GM12878 (cell line): ENCODE data around the gene TET1. TPM values are rescaled to one million over a fixed set of nuclear protein-coding genes. Genes with fewer than 3 reads are reported as not detected.

Experiments used
- ATAC-seq: fragments of 200-7000 bp; cut with Tn5 transposase; 3 replicates; pipeline ENCODE4 v1.9.1; 2020; ENCODE audit warnings: mild to moderate bottlenecking, moderate library complexity
- BruUV-seq: library from RNA; stranded (reverse); fragments of 400-500 nt; replicated peaks from 2 replicates; lab custom pipeline; 2021; lab: Mats Ljungman, UMichigan
- CTCF ChIA-PET: fragments of 300-600 bp; sonication (Branson Sonifier 250); formaldehyde crosslinking; extraction: SDS; loops from one replicate; lab custom pipeline; 2021; ENCODE audit warnings: inconsistent platforms; lab: Yijun Ruan, JAX
- POLR2A ChIA-PET: fragments of 350-600 bp; formaldehyde crosslinking; extraction: SDS; loops from one replicate; lab custom pipeline; 2021; ENCODE audit warnings: inconsistent platforms; lab: Charles Lee
- RAD21 ChIA-PET: fragments of 300-600 bp; sonication (Branson Sonifier 250); formaldehyde crosslinking; loops from one replicate; lab custom pipeline; 2023; ENCODE audit warnings: antibody characterized with exemption; ENCODE audit not compliant: unreplicated experiment; lab: Charles Lee
- SMC1A ChIA-PET: fragments of 300-600 bp; sonication (Branson Sonifier 250); formaldehyde crosslinking; loops from one replicate; lab custom pipeline; 2023; ENCODE audit not compliant: unreplicated experiment, uncharacterized antibody; lab: Charles Lee
- DNase-seq: peaks from one replicate; pipeline ENCODE4 v3.0.0-alpha.2; 2011; ENCODE audit warnings: low read depth, low spot score
- FAIRE-seq: peaks from 3 replicates; lab custom pipeline; 2011; peaks lifted over from hg19 to GRCh38; lab: Jason Lieb, UNC
- H2AFZ ChIP-seq: 2 replicates; pipeline ENCODE4 v1.6.0; 2011; ENCODE audit warnings: low read depth, low read length, control low read depth; ENCODE audit not compliant: control insufficient read depth
- H3K27ac ChIP-seq: 2 replicates; pipeline ENCODE4 v1.5.1; 2011; ENCODE audit warnings: control low read depth; ENCODE audit not compliant: control insufficient read depth, insufficient read depth
- H3K27me3 ChIP-seq, 2 experiments: replicated peaks in 1 of 2; 2 replicates each; pipeline versions ENCODE4 v1.6.0 to v1.6.1; 2011; ENCODE audit warnings: low read length in 1 of 2; ENCODE audit not compliant: control insufficient read depth in 2 of 2, insufficient read depth in 2 of 2
- H3K36me3 ChIP-seq, 2 experiments: 2 replicates each; pipeline ENCODE4 v1.5.1; 2011; ENCODE audit warnings: low read length in 1 of 2; ENCODE audit not compliant: control insufficient read depth in 2 of 2, insufficient read depth in 2 of 2
- H3K4me1 ChIP-seq: 2 replicates; pipeline ENCODE4 v1.6.1; 2011; ENCODE audit warnings: mild to moderate bottlenecking, low read length, moderate library complexity, mixed read lengths; ENCODE audit not compliant: control insufficient read depth, insufficient read depth
- H3K4me2 ChIP-seq: 2 replicates; pipeline ENCODE4 v1.6.0; 2011; ENCODE audit warnings: control low read depth; ENCODE audit not compliant: control insufficient read depth, insufficient read depth
- H3K4me3 ChIP-seq: fragments of 200-600 bp; sonication (generic); 2 replicates; pipeline ENCODE4 v1.5.1; 2016
- H3K79me2 ChIP-seq: 2 replicates; pipeline ENCODE4 v1.6.0; 2011; ENCODE audit warnings: low read length; ENCODE audit not compliant: control insufficient read depth, insufficient read depth
- H3K9ac ChIP-seq: 2 replicates; pipeline ENCODE4 v1.8.0; 2011; ENCODE audit warnings: low read length, control low read depth, mixed read lengths; ENCODE audit not compliant: control insufficient read depth, insufficient read depth
- H3K9me3 ChIP-seq: replicated peaks from 3 replicates; pipeline ENCODE4 v1.5.1; 2011; ENCODE audit warnings: mild to moderate bottlenecking, low read length; ENCODE audit not compliant: control insufficient read depth, insufficient read depth
- H4K20me1 ChIP-seq: 2 replicates; pipeline ENCODE4 v1.6.0; 2011; ENCODE audit not compliant: control insufficient read depth, insufficient read depth
- BCL11A ChIP-seq: IDR thresholded peaks from 2 replicates; pipeline ENCODE4 v1.6.1; 2011; ENCODE audit warnings: low read depth, low read length
- BMI1 ChIP-seq: fragments of 450-650 bp; IDR thresholded peaks from 2 replicates; pipeline ENCODE4 v1.6.1; 2016; ENCODE audit warnings: mild to moderate bottlenecking, moderate library complexity, borderline replicate concordance
- HDAC6 ChIP-seq: fragments of 200-600 bp; sonication (generic); IDR thresholded peaks from one replicate; pipeline ENCODE4 v1.8.0; 2017; ENCODE audit warnings: antibody characterized with exemption; ENCODE audit not compliant: unreplicated experiment
- MTA2 ChIP-seq: fragments of 450-650 bp; IDR thresholded peaks from 2 replicates; pipeline ENCODE4 v1.6.1; 2016; ENCODE audit warnings: low read depth, mild to moderate bottlenecking, moderate library complexity
- NFIC ChIP-seq: IDR thresholded peaks from 2 replicates; pipeline ENCODE4 v1.6.1; 2012; ENCODE audit warnings: low read depth, mild to moderate bottlenecking, inconsistent platforms, low read length, moderate library complexity
- NFXL1 ChIP-seq: fragments of 450-650 bp; IDR thresholded peaks from 2 replicates; pipeline ENCODE4 v1.6.1; 2017; ENCODE audit warnings: antibody characterized with exemption, mild to moderate bottlenecking, borderline replicate concordance
- NFYA ChIP-seq: IDR thresholded peaks from 2 replicates; pipeline ENCODE4 v1.6.1; 2011; ENCODE audit warnings: low read depth, mild to moderate bottlenecking, low read length, improper control_type of control experiment, borderline replicate concordance
- RBBP5 ChIP-seq: fragments of 200-600 bp; sonication (generic); conservative IDR thresholded peaks from 2 replicates; pipeline ENCODE4 v1.6.1; 2016
- RFX5 ChIP-seq: IDR thresholded peaks from 2 replicates; pipeline ENCODE4 v1.6.1; 2011; ENCODE audit warnings: low read depth, low read length, improper control_type of control experiment
- SREBF2 ChIP-seq: IDR thresholded peaks from 2 replicates; pipeline ENCODE4 v1.6.1; 2012; ENCODE audit warnings: mild to moderate bottlenecking, low read length
- SRF ChIP-seq, 2 experiments: IDR thresholded peaks; 2 replicates each; pipeline ENCODE4 v1.6.1; 2011; ENCODE audit warnings: low read depth in 2 of 2, low read length in 2 of 2, mild to moderate bottlenecking in 1 of 2, moderate library complexity in 1 of 2
- TAF1 ChIP-seq: IDR thresholded peaks from 2 replicates; pipeline ENCODE4 v1.6.1; 2011; ENCODE audit warnings: mild to moderate bottlenecking, low read depth, low read length, borderline replicate concordance
- TARDBP ChIP-seq: IDR thresholded peaks from 2 replicates; pipeline ENCODE4 v1.6.1; 2016; ENCODE audit warnings: borderline replicate concordance
- TBL1XR1 ChIP-seq: IDR thresholded peaks from 2 replicates; pipeline ENCODE4 v1.6.1; 2012; ENCODE audit warnings: low read depth, low read length, improper control_type of control experiment
- ZNF687 ChIP-seq: fragments of 450-650 bp; IDR thresholded peaks from 2 replicates; pipeline ENCODE4 v1.6.1; 2017; ENCODE audit warnings: mild to moderate bottlenecking, moderate library complexity
- WGBS: methylation state at CpG from one replicate; pipeline ENCODE4 v1.1.6; 2016; ENCODE audit warnings: low lambda C conversion rate; ENCODE audit not compliant: insufficient replicate concordance, insufficient coverage; ENCODE audit errors: missing lambda C conversion rate; 5-methylcytosine and 5-hydroxymethylcytosine counted together
- in situ Hi-C: fragments of 300-500 bp; cut with MboI; formaldehyde crosslinking; loops from 9 replicates; pipeline ENCODE4 v1.14.3; 2018; ENCODE audit warnings: mixed read lengths
- intact Hi-C: fragments of 100-400 bp; cut with micrococcal nuclease; formaldehyde crosslinking; loops from one replicate; pipeline ENCODE4 v1.14.2; 2022; ENCODE audit not compliant: unreplicated experiment
- polyA plus RNA-seq, 11 experiments: library from polyadenylated mRNA; depleted of rRNA in 4 of 11; unstranded in 6 of 11; stranded (reverse) in 5 of 11; fragments of >200 nt; fragmentation: Nextera tagmentation in 4 of 11; fragmentation: Illumina TruSeq in 1 of 11; extraction: Ambion mirVana in 4 of 11; extraction: Trizol in 1 of 11; gene quantifications; 1 replicate in 1 of 11; 2 replicates in 10 of 11; pipeline versions ENCODE4 v1.2.1 to v1.2.3, GENCODE V29; 2011 to 2016; ENCODE audit warnings: inconsistent platforms in 2 of 11, missing spikeins in 2 of 11, low read depth in 1 of 11
- total RNA-seq, 4 experiments: library from RNA; depleted of rRNA in 3 of 4; stranded (reverse); fragments of >200 nt in 3 of 4; fragmentation: Illumina TruSeq in 1 of 4; extraction: Trizol in 1 of 4; gene quantifications; 2 replicates each; pipeline versions ENCODE4 v1.2.1 to v1.2.3, GENCODE V29; 2013 to 2021

TET1 gene
- total and polyA plus RNA-seq, 10 of the 15 experiments (the other 5 are each of a cell fraction or from before 2014, with no cell fraction given): 0.22 to 1.4 (median 0.60) TPM

GRCh38 chr10:68562661-68563570 is 2.8 kb downstream of the TET1 start (continued):
- TF ChIP-seq SRF (IDR thresholded peaks at IDR 0.05; ENCODE audit: low read depth in 2 of 2, low read length in 2 of 2) (no peak), BCL11A (no peak), HDAC6 (no peak)

- Histone ChIP-seq H3K27me3 (peaks cover 3 to 10% of the 10 kb centered on the region in 2 experiments), H2AFZ (no peak overlapping the region), H3K4me2 (no peak overlapping the region), H3K79me2 (no peaks in the 10 kb centered on the region), H3K36me3 (no peaks in the 10 kb centered on the region), H3K9me3 (no peaks in the 10 kb centered on the region), H3K9ac (no peak overlapping the region), H3K4me1 (no peaks in the 10 kb centered on the region), H3K4me3 (no peak overlapping the region), H4K20me1 (no peaks in the 10 kb centered on the region), H3K27ac (no peak overlapping the region)
- no TSS peak for BruUV-seq
- no peak for ATAC-seq
- CTCF ChIA-PET: interaction anchor here (0.6 kb wide), 1 partner anchor 249 kb away, joined by 3 read pairs; no protein-coding TSS in a partner anchor
- TF ChIP-seq NFYA: no peak
- TF ChIP-seq MTA2: no peak
- TF ChIP-seq BMI1: no peak
- TF ChIP-seq TARDBP: no peak
- TF ChIP-seq RBBP5: no peak
- no peak for TF ChIP-seq SREBF2
- TF ChIP-seq ZNF687: no peak
- no peak for TF ChIP-seq BCL11A
- TF ChIP-seq NFIC: no peak
- no peak for TF ChIP-seq TAF1
- TF ChIP-seq RFX5: no peak
- TF ChIP-seq TBL1XR1: no peak
- no peak for TF ChIP-seq NFXL1
- SMC1A ChIA-PET: no interaction called here
- in situ Hi-C loops: no loop called here
- intact Hi-C loops: no loop called here
- WGBS: 63% methylated on average over 4 of the region's 4 CpGs
- DNase-seq: no peak
- POLR2A ChIA-PET: no interaction called here
- RAD21 ChIA-PET: no interaction called here
- FAIRE-seq: no peak
Measured at GRCh38 chr10:68564712-68565111, 4.6 kb downstream of the TET1 start.
